DMS114 treated with DMSO at 0.1 percent for 48 hours (cell line): ENCODE measurements around the gene MAPK8.
"Not testable (repeated sequence)": the region's sequence is repeated elsewhere in the genome, so short reads cannot be mapped to it uniquely, and the experiment has no call there.

Experiments used
- DNase-seq: peaks from one replicate; lab custom pipeline; 2025; ENCODE audit not compliant: unreplicated experiment; lab: John Stamatoyannopoulos, UW

The MAPK8 gene

DNA sequence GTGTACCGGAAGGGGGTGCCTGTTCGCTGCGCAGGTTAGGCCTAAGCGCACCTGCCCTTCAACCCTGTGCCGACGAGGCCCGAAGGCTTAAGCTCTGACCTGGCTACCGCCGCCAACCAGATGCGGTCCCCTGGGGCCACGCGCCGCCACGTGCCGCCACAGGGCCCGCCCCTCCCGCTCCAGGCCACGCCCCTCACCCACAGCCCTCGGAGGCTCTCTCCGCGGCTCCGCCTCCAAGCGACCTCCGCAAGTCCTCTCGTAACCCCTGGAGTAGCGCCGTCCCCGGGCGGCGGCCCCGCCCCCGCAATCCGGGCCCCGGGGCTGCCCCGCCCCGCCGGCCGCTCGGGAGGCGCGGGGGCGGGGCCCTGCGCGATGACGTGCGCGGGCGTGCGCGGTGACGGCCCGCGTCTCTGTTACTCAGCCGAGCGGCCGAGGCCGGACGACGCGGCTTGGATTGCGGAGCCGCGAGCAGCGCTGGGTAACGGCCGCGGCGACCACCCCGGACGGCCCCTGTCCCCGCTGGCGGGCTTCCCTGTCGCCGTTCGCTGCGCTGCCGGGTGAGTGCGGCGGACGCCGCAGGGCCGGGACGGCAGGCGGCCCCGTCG, at the start of gene MAPK8:
Gene MAPK8, plus strand, starts transcription at position 413 of the 605 bp plus-strand sequence. CDS start 94,984 bp downstream, outside the sequence.
- DNase-seq = peak; percentile 80

- no peak for DNase-seq
These were observed 49.0 kb upstream of the MAPK8 start for GRCh38 chr10:48257407-48257961.

DNA sequence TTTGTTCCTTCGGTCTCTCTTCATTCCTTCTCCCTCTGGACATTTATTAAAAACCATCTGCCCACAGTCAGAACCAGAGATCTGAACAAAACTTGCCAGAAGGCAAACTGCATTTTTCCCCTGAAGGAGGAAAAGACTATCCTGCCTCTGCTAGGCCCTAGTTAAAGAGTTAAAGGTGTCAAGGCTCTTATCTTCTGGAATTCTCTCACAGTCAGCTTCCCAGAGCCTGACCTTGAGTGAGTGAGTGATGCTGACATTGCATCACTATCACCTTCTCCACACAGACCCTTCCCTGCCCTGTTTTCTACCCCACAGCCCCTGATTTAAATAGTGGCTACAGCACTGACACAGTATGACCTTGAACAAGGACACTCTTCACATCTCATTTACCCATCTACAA, 48.4 kb upstream of the MAPK8 start:
- no peak for DNase-seq

- no peak for DNase-seq
These were observed 39.9 kb upstream of the MAPK8 start for GRCh38 chr10:48266528-48266927.

GRCh38 chr10:48271047-48271730, 35.3 kb upstream of the MAPK8 start:
- no peak for DNase-seq

- DNase-seq = no peak
These were observed 33.8 kb upstream of the MAPK8 start for GRCh38 chr10:48272682-48273081.

- no peak for DNase-seq
These were observed 32.7 kb upstream of the MAPK8 start for GRCh38 chr10:48273741-48274140.

DNA sequence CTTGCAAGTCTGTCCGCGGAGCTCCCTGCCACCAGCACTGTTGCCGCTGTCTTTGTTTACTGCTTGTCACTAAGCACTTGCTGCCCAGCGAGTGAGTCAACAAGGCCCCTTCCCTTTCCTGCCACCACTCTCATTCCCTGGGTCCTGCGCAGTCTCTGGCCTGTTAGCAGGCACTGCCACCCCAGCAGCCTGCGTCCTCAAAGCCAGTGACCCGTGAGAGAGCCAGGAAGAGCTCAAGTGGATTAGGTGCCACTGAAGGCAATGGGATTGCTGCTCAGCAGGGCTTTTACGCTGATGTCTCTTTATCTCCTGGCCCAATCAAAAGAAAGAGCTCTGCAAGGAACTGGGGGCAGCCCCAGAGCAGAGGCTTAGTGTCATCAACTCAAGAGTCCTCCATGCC, 31.8 kb upstream of the MAPK8 start, which contains the start of gene FRMPD2:
Gene FRMPD2, minus strand, starts transcription at position 61 of the 400 bp plus-strand sequence. CDS start 129 bp downstream, outside the sequence.
- DNase-seq = no peak

- no peak for DNase-seq
These were observed 29.4 kb upstream of the MAPK8 start for GRCh38 chr10:48277093-48277492.

DNA sequence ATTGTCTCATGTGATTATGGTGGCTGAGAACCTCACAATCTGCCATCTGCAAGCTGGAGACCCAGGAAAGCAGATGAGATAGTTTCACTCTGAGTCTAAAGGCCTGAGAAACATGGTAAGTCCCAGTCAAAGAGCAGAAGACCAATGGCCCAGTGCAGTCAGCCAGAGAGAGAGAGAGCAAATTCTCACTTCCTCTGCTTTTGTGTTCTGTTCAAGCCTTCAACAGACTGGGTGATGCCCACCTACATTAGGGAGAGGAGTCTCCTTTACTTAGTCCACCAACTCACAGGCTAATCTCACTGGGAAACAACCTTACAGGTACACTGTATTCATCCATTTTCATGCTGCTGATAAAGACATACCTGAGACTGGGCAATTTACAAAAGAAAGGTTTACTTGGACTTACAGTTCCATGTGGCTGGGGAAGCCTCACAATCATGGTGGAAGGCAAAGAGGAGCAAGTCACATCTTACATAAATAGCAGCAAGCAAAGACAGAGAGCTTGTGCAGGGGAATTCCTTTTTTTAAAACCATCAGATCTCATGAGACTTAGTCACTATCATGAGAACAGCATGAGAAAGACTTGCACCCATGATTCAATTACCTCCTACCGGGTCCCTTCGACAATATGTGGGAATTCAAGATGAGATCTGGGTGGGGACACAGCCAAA, 27.3 kb upstream of the MAPK8 start:
- DNase-seq = no peak

DNA sequence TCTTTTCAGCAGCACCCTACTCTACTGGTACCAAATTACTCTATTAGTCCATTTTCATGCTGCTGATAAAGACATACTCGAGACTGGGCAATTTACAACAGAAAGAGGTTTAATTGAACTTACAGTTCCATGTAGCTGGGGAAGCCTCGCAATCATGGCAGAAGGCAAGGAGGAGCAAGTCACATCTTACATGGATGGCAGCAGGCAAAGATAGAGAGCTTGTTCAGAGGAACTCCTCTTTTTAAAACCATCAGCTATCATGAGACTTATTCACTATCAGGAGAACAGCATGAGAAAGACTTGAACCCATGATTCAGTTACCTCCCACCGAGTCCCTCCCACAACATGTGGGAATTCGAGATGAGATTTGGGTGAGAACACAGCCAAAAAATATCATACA, 24.8 kb upstream of the MAPK8 start:
- DNase-seq = not testable (repeated sequence)

DNA sequence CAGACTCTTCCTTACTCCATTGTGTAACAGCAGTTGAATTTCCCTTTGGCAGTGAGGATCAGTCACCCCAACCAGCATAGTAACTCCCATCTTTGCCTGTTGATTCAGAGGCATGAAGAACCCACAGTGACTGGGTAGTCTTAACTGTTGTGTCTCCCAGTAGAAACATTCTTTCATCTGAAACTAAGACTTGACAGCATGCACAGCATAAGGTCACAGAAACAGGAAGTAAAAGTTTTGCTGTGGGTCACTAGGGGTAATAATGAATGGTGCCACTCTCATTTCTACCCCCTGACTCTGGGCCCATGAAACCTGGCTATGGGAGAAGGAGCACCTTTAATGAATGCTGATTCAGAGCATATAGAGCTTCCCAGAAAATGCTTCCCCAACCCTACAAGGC, 23.6 kb upstream of the MAPK8 start:
- no peak for DNase-seq

- no peak for DNase-seq
These were observed 22.4 kb upstream of the MAPK8 start for GRCh38 chr10:48284002-48284546.

GRCh38 chr10:48284811-48285210, 21.7 kb upstream of the MAPK8 start:
- DNase-seq = no peak

DNA sequence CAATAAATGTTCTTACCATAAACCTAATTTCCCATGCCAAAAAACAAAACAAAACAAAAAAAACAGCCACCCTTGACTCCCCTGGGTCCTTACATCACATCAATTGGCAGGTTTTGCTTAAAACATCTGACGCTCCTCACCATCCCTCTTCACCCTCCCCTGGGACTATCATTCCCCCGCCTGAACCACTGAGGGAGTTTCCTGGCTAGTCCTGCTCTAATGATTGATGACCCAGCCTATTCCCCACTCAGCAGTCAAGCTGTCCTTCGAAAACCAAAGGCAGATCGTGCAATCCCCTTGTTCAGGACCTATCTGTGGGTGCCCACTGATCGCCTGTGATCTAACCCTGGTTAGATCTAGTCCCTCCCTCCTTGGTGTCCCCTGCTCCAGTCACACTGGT, 20.8 kb upstream of the MAPK8 start:
- DNase-seq = no peak

- DNase-seq = no peak
These were observed 20.1 kb upstream of the MAPK8 start for GRCh38 chr10:48286356-48286755.

DNA sequence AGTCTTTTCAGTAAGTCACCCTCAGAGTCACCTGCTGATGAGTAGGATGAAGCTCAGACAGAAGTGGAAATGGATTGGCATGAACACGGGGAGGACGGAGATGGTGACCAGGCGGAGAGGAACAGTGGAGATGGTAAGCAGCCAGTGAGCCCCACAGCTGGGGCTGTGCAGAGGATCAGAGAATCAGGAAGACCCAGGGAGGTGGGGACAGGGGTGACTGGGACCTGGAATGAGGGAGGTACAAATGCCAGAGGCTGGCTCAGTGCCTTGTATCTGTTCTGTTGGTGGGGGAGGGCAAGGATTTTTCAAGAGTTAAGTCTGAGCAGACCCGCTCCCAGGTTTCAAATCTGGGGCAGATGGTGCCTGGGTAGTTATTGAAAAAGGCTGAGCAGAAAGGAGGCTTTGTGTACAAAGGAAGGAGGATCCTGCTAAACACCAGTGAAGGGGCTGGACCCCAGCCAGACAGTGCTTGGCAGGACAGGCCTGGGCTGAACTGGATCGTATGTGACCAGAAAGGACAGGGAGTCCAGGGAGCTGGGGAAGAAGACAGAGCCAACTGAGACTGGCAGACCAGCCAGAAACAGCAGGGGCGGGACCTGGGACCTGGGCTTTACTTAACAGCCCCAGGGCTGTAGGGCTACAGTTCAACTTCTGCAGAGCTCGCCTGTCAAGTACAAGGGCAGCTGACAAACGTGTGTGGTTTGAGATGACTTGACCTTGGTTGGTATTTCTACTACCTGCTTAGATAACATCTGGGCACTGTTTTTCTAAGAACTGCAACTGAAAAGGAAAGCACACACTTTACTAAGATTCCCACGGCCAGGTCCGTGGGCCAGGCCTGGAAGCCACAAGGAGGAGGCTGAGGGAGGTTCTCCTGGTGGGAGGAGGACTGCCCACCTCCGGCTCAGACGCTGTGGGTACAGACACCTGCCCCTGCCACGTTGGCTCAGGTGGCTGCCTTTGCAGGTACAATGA, 18.8 kb upstream of the MAPK8 start:
- DNase-seq = no peak

DNA sequence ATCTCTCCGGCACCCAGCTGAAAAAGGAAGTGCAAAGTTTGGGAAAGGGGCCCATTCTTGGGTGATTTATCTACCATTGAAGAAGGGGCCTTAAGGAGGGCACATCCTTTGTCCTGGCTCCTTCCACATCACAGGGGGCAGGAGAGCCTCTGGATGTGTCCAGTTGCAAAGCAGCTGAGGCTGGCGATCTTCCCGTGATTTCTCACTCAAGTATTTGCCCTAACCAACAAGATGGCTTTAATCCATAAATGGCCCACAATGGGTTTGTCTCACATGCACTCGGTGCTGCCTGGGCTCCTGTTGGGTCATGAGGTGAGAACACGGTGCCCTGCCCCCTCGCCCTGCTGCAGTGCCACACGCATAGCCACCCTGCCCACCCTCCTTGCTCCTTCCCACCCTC, 17.8 kb upstream of the MAPK8 start:
- no peak for DNase-seq

DNA sequence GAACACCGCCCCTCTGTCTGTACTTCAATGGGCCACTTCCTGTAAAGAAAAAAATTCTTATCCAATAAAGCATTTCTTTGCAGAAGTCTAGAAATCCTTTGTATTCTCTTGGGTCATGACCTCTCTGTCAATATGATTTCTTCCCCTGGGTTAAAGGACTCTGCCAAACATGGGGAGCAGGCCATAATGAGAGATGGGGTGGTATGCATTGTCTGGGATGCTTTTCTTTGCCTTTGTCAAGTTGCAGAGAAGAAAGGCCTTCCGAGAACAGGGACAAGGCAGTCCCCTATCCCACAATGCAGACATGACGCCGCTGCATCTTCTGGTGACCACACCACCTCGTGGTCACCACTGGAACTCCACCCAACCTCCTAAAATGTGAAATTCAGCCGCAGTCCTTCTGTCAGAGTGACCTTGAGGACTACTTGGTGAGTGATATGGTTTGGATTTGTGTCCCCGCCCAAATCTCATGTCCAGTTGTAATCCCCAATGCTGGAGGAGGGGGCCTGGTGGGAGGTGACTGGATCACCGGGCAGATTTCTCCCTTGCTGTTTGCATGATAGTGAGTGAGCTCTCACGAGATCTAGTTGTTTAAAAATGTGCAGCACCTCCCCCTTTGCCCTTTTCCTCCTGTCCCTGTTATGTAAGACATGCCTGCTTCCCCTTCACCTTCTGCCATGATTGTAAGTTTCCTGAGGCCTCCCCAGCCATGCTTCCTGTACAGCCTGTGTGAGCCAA, 16.8 kb upstream of the MAPK8 start:
- peak; percentile 26 for DNase-seq

DNA sequence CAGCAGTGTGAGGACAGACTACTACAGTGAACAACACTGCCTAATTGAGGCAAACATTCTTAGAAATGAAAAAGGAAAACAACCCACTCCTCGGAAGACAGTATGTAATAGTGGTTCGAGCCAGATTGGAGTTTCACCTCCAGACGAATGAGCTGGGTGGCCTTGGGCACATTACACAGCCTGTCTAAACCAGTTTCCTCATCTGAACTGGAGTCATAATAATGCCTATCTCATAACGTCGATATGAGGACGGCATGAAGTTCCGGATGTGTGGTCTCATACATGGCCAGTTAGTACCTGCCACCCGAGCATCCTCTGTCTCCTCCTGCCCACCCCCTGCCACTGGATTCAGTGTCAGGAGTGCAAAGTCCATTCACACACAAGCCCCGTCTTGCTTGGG, 16.2 kb upstream of the MAPK8 start:
- no peak for DNase-seq
